Activated naive CD8-positive, alpha-beta T cell treated with anti-CD3 and anti-CD28 coated beads, Interleukin-2, amount 10 ng/mL, durations not matched to agents 7 days and 5 days (primary cell): Measurements from ENCODE around the gene PYCR2. TPM values are rescaled to one million over a fixed set of nuclear protein-coding genes. Genes with fewer than 3 reads are reported as not detected.

Experiments used
- ATAC-seq: fragments of 150-1000 bp; cut with Tn5 transposase; one replicate; pipeline ENCODE4 v1.10.0; 2021; ENCODE audit warnings: low read depth, moderate library complexity
- POLR2A ChIA-PET: fragments of 350-600 bp; sonication (Branson Sonifier 250); formaldehyde crosslinking; loops from one replicate; lab custom pipeline; 2021; ENCODE audit warnings: antibody characterized with exemption; lab: Charles Lee
- DNase-seq: peaks from one replicate; pipeline ENCODE4 v3.0.0; 2021
- H3K27ac Mint-ChIP-seq: one replicate; pipeline ENCODE4 v1.8.0; 2022; ENCODE audit warnings: mild to moderate bottlenecking, mixed read lengths
- H3K27me3 Mint-ChIP-seq: one replicate; pipeline ENCODE4 v1.8.0; 2022; ENCODE audit warnings: mild to moderate bottlenecking, moderate library complexity, mixed read lengths
- H3K36me3 Mint-ChIP-seq: one replicate; pipeline ENCODE4 v1.8.0; 2021; ENCODE audit warnings: mild to moderate bottlenecking, mixed read lengths
- H3K4me1 Mint-ChIP-seq: one replicate; pipeline ENCODE4 v1.8.0; 2021; ENCODE audit warnings: mixed read lengths
- H3K4me3 Mint-ChIP-seq: one replicate; pipeline ENCODE4 v1.8.0; 2022; ENCODE audit warnings: mild to moderate bottlenecking, moderate library complexity, mixed read lengths
- H3K9me3 Mint-ChIP-seq: one replicate; pipeline ENCODE4 v1.8.0; 2021; ENCODE audit warnings: mixed read lengths
- total RNA-seq, 2 experiments: library from RNA; stranded (reverse); gene quantifications; one replicate each; pipeline ENCODE4 v1.2.3, GENCODE V29; 2021

PYCR2 gene
- total RNA-seq, 2 experiments from 2014 or later = 118 to 125 TPM

GRCh38 chr1:225908013-225908640 is 15.9 kb downstream of the PYCR2 start:
- no peaks in the 10 kb centered on the region for H3K9me3 Mint-ChIP-seq
- peaks cover 5% of the 10 kb centered on the region for H3K27me3 Mint-ChIP-seq
- POLR2A ChIA-PET = interaction anchor here (1.5 kb wide), 1 partner anchor 29 kb away, joined by 3 read pairs; no protein-coding TSS in a partner anchor
- H3K27ac Mint-ChIP-seq = no peak overlapping the region
- H3K36me3 Mint-ChIP-seq = no peaks in the 10 kb centered on the region
- no peak for DNase-seq
- H3K4me3 Mint-ChIP-seq = no peak overlapping the region
- H3K4me1 Mint-ChIP-seq = peaks cover 9% of the 10 kb centered on the region
- ATAC-seq = no peak

DNA sequence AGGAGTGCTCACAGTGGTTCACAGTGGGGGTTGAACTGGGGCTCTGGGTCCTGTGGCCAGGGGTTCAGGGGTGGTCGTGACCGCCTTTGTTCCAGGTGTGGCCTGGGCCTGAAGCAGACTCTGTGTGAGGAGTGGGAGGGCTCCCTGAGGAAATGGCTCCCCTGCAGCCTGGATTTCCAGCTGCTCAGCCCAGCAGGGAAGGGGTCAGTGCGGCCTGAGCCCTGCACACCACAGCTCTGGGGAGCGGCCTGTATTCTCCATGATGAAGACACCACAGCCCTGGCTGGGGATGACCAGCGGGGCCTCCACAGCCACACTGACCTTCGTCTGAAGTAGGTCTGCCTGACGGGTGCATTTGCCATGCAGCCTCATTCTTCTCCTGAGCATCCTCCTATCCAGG is 16.7 kb downstream of the PYCR2 start:
- Mint-ChIP-seq H3K36me3 (no peaks in the 10 kb centered on the region), H3K9me3 (no peaks in the 10 kb centered on the region), H3K27me3 (peaks cover 5% of the 10 kb centered on the region), H3K4me1 (peaks cover 9% of the 10 kb centered on the region), H3K27ac (no peak overlapping the region), H3K4me3 (no peak overlapping the region)
- ATAC-seq (no peak), DNase-seq (no peak)
- POLR2A ChIA-PET = interaction anchor here (1.4 kb wide), 1 partner anchor 130 kb away, joined by 4 read pairs; the partner anchor contains the start of gene SRP9

GRCh38 chr1:225906467-225906866 is 17.6 kb downstream of the PYCR2 start:
- ATAC-seq (no peak), DNase-seq (no peak)
- no peak overlapping the region for H3K27ac Mint-ChIP-seq
- no peaks in the 10 kb centered on the region for H3K36me3 Mint-ChIP-seq
- POLR2A ChIA-PET = interaction anchor here (1.2 to 1.5 kb wide), 3 partner anchors 9 to 129 kb away, joined by 3 to 4 read pairs (median 4); partner anchors contain the start of gene SRP9
- no peak overlapping the region for H3K4me3 Mint-ChIP-seq
- H3K27me3 Mint-ChIP-seq = peaks cover 5% of the 10 kb centered on the region
- H3K4me1 Mint-ChIP-seq = peaks cover 9% of the 10 kb centered on the region
- no peaks in the 10 kb centered on the region for H3K9me3 Mint-ChIP-seq

DNA sequence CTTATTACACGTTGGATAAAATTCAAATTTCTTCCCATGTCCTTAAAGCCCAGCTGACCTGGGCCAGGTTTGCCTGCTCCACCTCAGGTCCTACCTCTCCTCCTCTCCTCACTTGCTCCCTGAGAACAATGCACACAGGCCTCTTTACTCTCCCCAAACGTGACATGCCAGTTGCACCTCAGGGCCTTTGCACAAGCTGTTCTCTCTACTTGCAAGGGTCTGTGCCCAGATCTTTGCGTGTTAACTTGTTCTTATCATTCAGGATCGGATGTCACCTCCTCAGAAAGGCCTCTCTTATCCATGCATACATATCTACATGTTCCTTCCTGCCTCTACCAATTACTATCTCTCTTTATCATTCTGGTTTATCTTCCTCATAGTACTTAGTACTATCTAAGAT is 20.4 kb downstream of the PYCR2 start:
- Mint-ChIP-seq H3K27me3 (peaks cover 4% of the 10 kb centered on the region), H3K4me3 (no peak overlapping the region), H3K36me3 (no peaks in the 10 kb centered on the region), H3K27ac (no peak overlapping the region), H3K9me3 (no peaks in the 10 kb centered on the region), H3K4me1 (no peaks in the 10 kb centered on the region)
- no peak for ATAC-seq
- POLR2A ChIA-PET = interaction anchor here (0.7 kb wide), 1 partner anchor 52 kb away, joined by 4 read pairs; no protein-coding TSS in a partner anchor
- DNase-seq = no peak

DNA sequence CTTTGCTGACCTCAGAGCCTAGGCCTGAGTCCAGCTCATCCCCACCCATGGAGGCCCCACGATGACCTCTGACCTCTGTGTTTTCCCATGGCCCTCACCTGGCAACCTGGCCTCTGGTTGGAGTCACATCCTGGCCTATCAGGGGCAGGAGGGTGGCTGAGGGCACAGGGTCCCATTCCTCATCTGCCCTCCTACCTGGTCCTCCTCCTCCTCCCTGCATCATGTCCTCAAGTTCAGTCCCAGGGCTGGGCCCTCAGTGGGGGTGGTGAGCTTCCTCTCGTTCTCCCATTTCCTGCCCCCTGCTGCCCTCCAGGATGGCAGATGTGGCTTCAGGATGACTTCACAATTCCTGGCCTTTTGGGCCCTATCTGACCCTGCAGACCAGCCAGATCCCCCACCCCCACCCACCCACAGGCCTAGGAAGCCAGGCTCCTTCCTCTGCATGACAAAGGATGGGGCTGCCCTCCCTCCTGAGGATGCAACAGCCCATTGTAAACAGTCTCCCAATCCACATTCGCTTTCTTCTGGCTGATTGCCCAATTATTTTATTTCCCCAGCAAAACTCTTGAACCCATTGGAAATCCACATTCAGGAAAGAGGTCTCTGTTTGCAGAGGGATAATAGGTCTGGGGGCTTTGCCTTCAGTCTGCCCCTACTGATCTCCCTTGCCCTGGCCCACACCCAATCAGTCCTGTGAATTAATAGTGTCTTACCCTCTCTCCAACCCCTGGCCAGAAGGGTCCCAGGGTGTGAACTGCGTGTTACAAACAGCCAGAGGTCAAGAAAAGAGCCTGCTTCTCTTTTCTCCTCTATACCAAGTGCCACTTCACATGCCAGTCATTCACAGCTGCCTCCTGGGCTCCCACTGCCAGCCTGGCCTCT is 24.8 kb downstream of the PYCR2 start:
- H3K36me3 Mint-ChIP-seq = no peaks in the 10 kb centered on the region
- ATAC-seq (no peak), DNase-seq (no peak)
- H3K9me3 Mint-ChIP-seq = no peaks in the 10 kb centered on the region
- POLR2A ChIA-PET = interaction anchor here (0.6 to 6.0 kb wide), 3 partner anchors 17 to 120 kb away, joined by 4 to 61 read pairs (median 4); partner anchors contain the start of gene TMEM63A
- no peak overlapping the region for H3K27ac Mint-ChIP-seq
- H3K4me3 Mint-ChIP-seq = no peak overlapping the region
- peaks cover 23% of the 10 kb centered on the region for H3K4me1 Mint-ChIP-seq
- peaks cover 12% of the 10 kb centered on the region for H3K27me3 Mint-ChIP-seq

- Mint-ChIP-seq H3K9me3 (no peaks in the 10 kb centered on the region), H3K27me3 (peaks cover 20% of the 10 kb centered on the region), H3K4me3 (peak overlapping the region; percentile 55), H3K4me1 (peaks cover 23% of the 10 kb centered on the region), H3K27ac (peak overlapping the region; percentile 54), H3K36me3 (no peaks in the 10 kb centered on the region)
- POLR2A ChIA-PET = interaction anchor here (0.7 to 6.0 kb wide), 13 partner anchors 8 to 430 kb away, joined by 3 to 61 read pairs (median 5); partner anchors contain the start of genes LEFTY1, PYCR2, SDE2 and SRP9
- DNase-seq (no peak), ATAC-seq (peak; percentile 29)
These were observed 26.2 kb downstream of the PYCR2 start for GRCh38 chr1:225897595-225898514.

DNA sequence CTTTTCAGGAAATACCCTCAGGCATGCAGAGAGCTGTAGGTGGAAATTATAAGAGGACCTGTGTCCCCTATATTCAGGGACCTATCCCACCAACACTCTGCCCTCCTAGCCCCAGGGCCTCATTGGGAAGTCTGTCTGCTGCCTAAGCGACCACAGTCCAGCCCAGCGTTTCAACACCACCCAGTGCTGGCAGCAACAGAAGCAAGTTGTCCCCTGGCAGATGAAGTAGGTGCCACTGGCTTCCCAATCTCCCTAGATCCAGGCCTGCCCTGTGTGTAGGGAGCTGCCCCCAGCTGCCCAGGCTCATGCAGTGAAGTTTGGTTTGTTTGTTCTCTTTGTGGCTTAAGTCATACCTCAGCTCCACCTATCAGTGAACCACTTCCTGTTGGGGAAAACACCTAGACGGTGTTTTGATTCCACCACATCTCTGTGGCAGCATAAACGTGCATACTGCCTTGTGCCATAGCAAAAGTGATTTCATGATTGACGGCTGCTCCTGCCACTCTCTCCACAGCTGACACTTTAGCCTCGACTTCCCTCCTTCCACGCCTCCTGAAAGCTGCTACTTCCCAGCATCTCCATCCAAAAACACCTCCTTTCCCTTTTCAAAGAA is 27.0 kb downstream of the PYCR2 start:
- DNase-seq = peak; percentile 62
- POLR2A ChIA-PET = interaction anchor here (0.8 to 6.0 kb wide), 12 partner anchors 8 to 429 kb away, joined by 3 to 61 read pairs (median 6); partner anchors contain the start of genes LEFTY1, PYCR2, SDE2 and SRP9
- H3K4me1 Mint-ChIP-seq = peaks cover 23% of the 10 kb centered on the region
- peak overlapping the region; percentile 55 for H3K4me3 Mint-ChIP-seq
- no peaks in the 10 kb centered on the region for H3K36me3 Mint-ChIP-seq
- H3K27ac Mint-ChIP-seq = peak overlapping the region; percentile 54
- no peaks in the 10 kb centered on the region for H3K9me3 Mint-ChIP-seq
- peaks cover 21% of the 10 kb centered on the region for H3K27me3 Mint-ChIP-seq
- peak; percentile 94 for ATAC-seq

GRCh38 chr1:225896494-225896893 is 27.6 kb downstream of the PYCR2 start:
- Mint-ChIP-seq H3K4me3 (peak overlapping the region; percentile 55), H3K36me3 (no peaks in the 10 kb centered on the region), H3K27ac (no peak overlapping the region), H3K27me3 (peaks cover 21% of the 10 kb centered on the region), H3K9me3 (no peaks in the 10 kb centered on the region), H3K4me1 (peaks cover 23% of the 10 kb centered on the region)
- POLR2A ChIA-PET = interaction anchor here (1.4 to 6.0 kb wide), 6 partner anchors 8 to 429 kb away, joined by 5 to 61 read pairs (median 12); partner anchors contain the start of genes LEFTY1, PYCR2, SRP9 and TMEM63A
- DNase-seq (no peak), ATAC-seq (no peak)

GRCh38 chr1:225892307-225892706 is 31.7 kb downstream of the PYCR2 start:
- Mint-ChIP-seq H3K4me1 (peaks cover 11% of the 10 kb centered on the region), H3K9me3 (no peaks in the 10 kb centered on the region), H3K27me3 (peaks cover 19% of the 10 kb centered on the region), H3K4me3 (no peak overlapping the region), H3K27ac (no peak overlapping the region), H3K36me3 (no peaks in the 10 kb centered on the region)
- no peak for DNase-seq
- ATAC-seq = no peak
- POLR2A ChIA-PET = interaction anchor here (2.7 kb wide), 1 partner anchor 10 kb away, joined by 13 read pairs; the partner anchor contains the start of gene TMEM63A

DNA sequence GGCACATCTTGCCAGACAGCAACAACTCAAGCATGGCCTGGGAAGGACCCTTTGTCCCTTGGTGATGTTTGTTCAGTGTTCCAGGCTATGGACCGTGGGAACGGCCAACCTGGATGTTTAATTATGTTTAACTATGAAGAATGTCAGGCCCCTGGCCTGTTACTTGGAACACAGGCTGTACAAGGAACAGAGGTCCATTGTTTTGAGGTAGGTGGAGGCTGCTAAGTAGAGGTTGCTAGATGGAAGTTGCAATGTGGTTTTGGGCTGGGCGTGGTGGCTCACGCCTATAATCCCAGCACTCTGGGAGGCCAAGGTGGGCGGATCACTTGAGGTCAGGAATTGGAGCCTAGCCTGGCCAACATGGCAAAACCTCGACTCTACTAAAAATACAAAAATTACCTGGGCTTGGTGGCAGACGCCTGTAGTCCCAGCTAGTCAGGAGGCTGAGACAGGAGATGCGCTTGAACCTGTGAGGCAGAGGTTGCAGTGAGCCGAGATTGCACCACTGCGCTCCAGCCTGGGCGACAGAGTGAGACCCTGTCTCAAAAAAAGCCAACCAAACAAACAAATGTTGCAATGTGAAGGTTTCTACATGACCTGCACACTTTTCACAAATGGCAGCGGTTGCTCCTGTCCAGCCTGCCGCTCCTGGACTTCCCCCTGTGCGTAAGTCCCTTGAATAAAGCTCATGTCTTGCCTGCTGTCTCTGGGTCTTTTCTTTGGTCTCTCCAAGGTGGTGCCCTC is 32.6 kb downstream of the PYCR2 start:
- DNase-seq (no peak), ATAC-seq (no peak)
- H3K9me3 Mint-ChIP-seq = no peaks in the 10 kb centered on the region
- POLR2A ChIA-PET = interaction anchor here (2.7 kb wide), 1 partner anchor 9 kb away, joined by 13 read pairs; the partner anchor contains the start of gene TMEM63A
- peaks cover 2% of the 10 kb centered on the region for H3K4me1 Mint-ChIP-seq
- peaks cover 19% of the 10 kb centered on the region for H3K27me3 Mint-ChIP-seq
- H3K4me3 Mint-ChIP-seq = no peak overlapping the region
- peak overlapping the region; percentile 34 for H3K27ac Mint-ChIP-seq
- no peaks in the 10 kb centered on the region for H3K36me3 Mint-ChIP-seq

GRCh38 chr1:225890346-225891228 is 33.5 kb downstream of the PYCR2 start:
- POLR2A ChIA-PET = interaction anchor here (2.7 kb wide), 1 partner anchor 8 kb away, joined by 13 read pairs; the partner anchor contains the start of gene TMEM63A
- DNase-seq (no peak), ATAC-seq (no peak)
- Mint-ChIP-seq H3K4me3 (no peak overlapping the region), H3K4me1 (no peaks in the 10 kb centered on the region), H3K27ac (no peak overlapping the region), H3K27me3 (peaks cover 14% of the 10 kb centered on the region), H3K36me3 (no peaks in the 10 kb centered on the region), H3K9me3 (no peaks in the 10 kb centered on the region)
